ENCODE measurements around the gene SLC25A22. TPM values are rescaled to one million over a fixed set of nuclear protein-coding genes. Genes with fewer than 3 reads are reported as not detected.

The SLC25A22 gene
- total RNA-seq, 1 experiment from 2014 or later, result 24.6 TPM

- Histone ChIP-seq H3K4me2 (peak overlapping the region; percentile 75), H3K27me3 (ENCODE audit: insufficient read depth, low read depth) (no peaks in the 10 kb centered on the region), H3K79me2 (ENCODE audit: low read depth) (no peaks in the 10 kb centered on the region), H3K4me1 (replicated peaks; ENCODE audit: insufficient read depth) (peaks cover 8% of the 10 kb centered on the region), H3K9me2 (ENCODE audit: insufficient read depth) (no peaks in the 10 kb centered on the region), H3K36me3 (ENCODE audit: low read depth) (no peaks in the 10 kb centered on the region), H3F3A (ENCODE audit: insufficient read depth, low read depth) (peaks cover 3% of the 10 kb centered on the region; the same call in 1 of the 2 replicates), H3K9me3 (ENCODE audit: insufficient read depth, low read depth) (no peaks in the 10 kb centered on the region), H2AFZ (no peak overlapping the region), H3K27ac (no peak overlapping the region), H4K20me1 (ENCODE audit: insufficient read depth) (no peaks in the 10 kb centered on the region), H3K4me3 (peak overlapping the region; percentile 80)
- intact Hi-C loops (cut with micrococcal nuclease; ENCODE audit: unreplicated experiment), result loop anchor here (5.0 kb wide), 1 partner anchor 49 kb away; the partner anchor contains the start of gene TALDO1
- no peak for TF ChIP-seq CTCF (conservative IDR thresholded peaks at IDR 0.05)
- TF ChIP-seq EZH2 (IDR thresholded peaks at IDR 0.05; ENCODE audit: low read depth), result no peak
- peak; percentile 47 to 61 for DNase-seq
- ChIA-PET CTCF (no interaction called here), POLR2A (ENCODE audit: unreplicated experiment) (interaction anchor here (0.6 to 1.2 kb wide), 3 partner anchors 19 to 764 kb away, joined by 7 read pairs; partner anchors contain the start of genes GATD1 and PNPLA2)
- BruUV-seq (replicated peaks), result no TSS peak
These were observed 2.2 kb downstream of the SLC25A22 start for GRCh38 chr11:795634-796564.

GRCh38 chr11:794766-795633, 3.1 kb downstream of the SLC25A22 start:
- no TSS peak for BruUV-seq (replicated peaks)
- no peaks in the 10 kb centered on the region for H3K79me2 ChIP-seq (ENCODE audit: low read depth)
- no peak overlapping the region for H3K27ac ChIP-seq
- peak overlapping the region; percentile 80; the same call in 1 of the 2 replicates for H3K4me3 ChIP-seq
- DNase-seq, result peak in 1 of 2 experiments; percentile 35
- no peaks in the 10 kb centered on the region for H4K20me1 ChIP-seq (ENCODE audit: insufficient read depth)
- intact Hi-C loops (cut with micrococcal nuclease; ENCODE audit: unreplicated experiment), result loop anchor here (5.0 kb wide), 1 partner anchor 48 kb away; the partner anchor contains the start of gene TALDO1
- no peak overlapping the region for H2AFZ ChIP-seq
- H3F3A ChIP-seq (ENCODE audit: insufficient read depth, low read depth), result peaks cover 7% of the 10 kb centered on the region; the same call in 1 of the 2 replicates
- TF ChIP-seq EZH2 (IDR thresholded peaks at IDR 0.05; ENCODE audit: low read depth), result no peak
- TF ChIP-seq CTCF (conservative IDR thresholded peaks at IDR 0.05), result no peak
- POLR2A ChIA-PET (ENCODE audit: unreplicated experiment), result interaction anchor here (0.8 to 1.2 kb wide), 2 partner anchors 18 to 24 kb away, joined by 7 read pairs; partner anchors contain the start of genes GATD1 and PNPLA2
- peaks cover 8% of the 10 kb centered on the region for H3K4me1 ChIP-seq (replicated peaks; ENCODE audit: insufficient read depth)
- no peaks in the 10 kb centered on the region for H3K36me3 ChIP-seq (ENCODE audit: low read depth)
- H3K4me2 ChIP-seq, result peak overlapping the region; percentile 75
- no peaks in the 10 kb centered on the region for H3K9me2 ChIP-seq (ENCODE audit: insufficient read depth)
- CTCF ChIA-PET, result no interaction called here
- H3K9me3 ChIP-seq (ENCODE audit: insufficient read depth, low read depth), result no peaks in the 10 kb centered on the region
- no peaks in the 10 kb centered on the region for H3K27me3 ChIP-seq (ENCODE audit: insufficient read depth, low read depth)
